Measurements from ENCODE around the gene SKIC2.
A peak's percentile ranks its signal among the peaks of the same experiment; 100 is the strongest.
"Not testable (repeated sequence)": the region's sequence is repeated elsewhere in the genome, so short reads cannot be mapped to it uniquely, and the experiment has no call there.

The SKIC2 gene

GRCh38 chr6:31958741-31959739 lies at the start of gene SKIC2, which contains the start of gene NELFE:
SKIC2 (plus strand) TSS chr6:31959175; CDS start chr6:31959193, 18 bp downstream.
NELFE (minus strand) TSS chr6:31958971; CDS start chr6:31958446, 525 bp downstream.
- DNase-seq (ENCODE audit: low spot score): peak; percentile 94

GRCh38 chr6:31909298-31909697 lies 49.7 kb upstream of the SKIC2 start:
- DNase-seq (ENCODE audit: low spot score): not testable (repeated sequence)

GRCh38 chr6:31911826-31912585 lies 47.0 kb upstream of the SKIC2 start:
- DNase-seq (ENCODE audit: low spot score): no peak

- DNase-seq (ENCODE audit: low spot score): no peak
These were observed 43.6 kb upstream of the SKIC2 start for GRCh38 chr6:31915351-31915750.

GRCh38 chr6:31915756-31916155 lies 43.2 kb upstream of the SKIC2 start:
- DNase-seq (ENCODE audit: low spot score): no peak

GRCh38 chr6:31918069-31918720 lies 40.8 kb upstream of the SKIC2 start:
- DNase-seq (ENCODE audit: low spot score): no peak

GRCh38 chr6:31919624-31920303 lies 39.2 kb upstream of the SKIC2 start:
- no peak for DNase-seq (ENCODE audit: low spot score)

- no peak for DNase-seq (ENCODE audit: low spot score)
These were observed 38.2 kb upstream of the SKIC2 start for GRCh38 chr6:31920811-31921210.

- DNase-seq (ENCODE audit: low spot score): peak; percentile 29
These were observed 36.0 kb upstream of the SKIC2 start for GRCh38 chr6:31922942-31923341.

GRCh38 chr6:31927242-31927862 lies 31.6 kb upstream of the SKIC2 start, which contains the start of gene C2:
C2 (plus strand) TSS chr6:31927717; CDS start chr6:31927753, 36 bp downstream.
- DNase-seq (ENCODE audit: low spot score): peak; percentile 28

GRCh38 chr6:31927863-31928671 lies 30.9 kb upstream of the SKIC2 start:
- no peak for DNase-seq (ENCODE audit: low spot score)

GRCh38 chr6:31928672-31928939 lies 30.4 kb upstream of the SKIC2 start:
- no peak for DNase-seq (ENCODE audit: low spot score)

- DNase-seq (ENCODE audit: low spot score): no peak
These were observed 28.0 kb upstream of the SKIC2 start for GRCh38 chr6:31930962-31931361.

GRCh38 chr6:31932137-31932536 lies 26.8 kb upstream of the SKIC2 start:
- DNase-seq (ENCODE audit: low spot score): not testable (repeated sequence)

- DNase-seq (ENCODE audit: low spot score): no peak
These were observed 25.4 kb upstream of the SKIC2 start for GRCh38 chr6:31933537-31933936.

- no peak for DNase-seq (ENCODE audit: low spot score)
These were observed 24.0 kb upstream of the SKIC2 start for GRCh38 chr6:31935021-31935420.

- no peak for DNase-seq (ENCODE audit: low spot score)
These were observed 23.2 kb upstream of the SKIC2 start for GRCh38 chr6:31935823-31936222.

GRCh38 chr6:31940256-31940664 lies 18.7 kb upstream of the SKIC2 start:
- peak; percentile 56 for DNase-seq (ENCODE audit: low spot score)

- no peak for DNase-seq (ENCODE audit: low spot score)
These were observed 15.2 kb upstream of the SKIC2 start for GRCh38 chr6:31943742-31944141.

- no peak for DNase-seq (ENCODE audit: low spot score)
These were observed 13.8 kb upstream of the SKIC2 start for GRCh38 chr6:31945154-31945506.

Measured in HuH-7 (cell line).